GM12878 (cell line): Measurements from ENCODE around the gene MVB12B.

Source experiments
- BACH1 ChIP-seq: fragments of 450-650 bp; IDR thresholded peaks from 2 replicates; pipeline ENCODE4 v1.6.1; 2017; ENCODE audit warnings: mild to moderate bottlenecking, borderline replicate concordance
- EP300 ChIP-seq, 2 experiments: fragments of 150-350 bp in 1 of 2; IDR thresholded peaks; 2 replicates each; pipeline ENCODE4 v1.6.1; 2011 to 2012; ENCODE audit warnings: low read depth in 2 of 2, low read length in 2 of 2, borderline replicate concordance in 1 of 2, improper control_type of control experiment in 1 of 2, inconsistent platforms in 1 of 2; ENCODE audit not compliant: control insufficient read depth in 1 of 2
- ETV6 ChIP-seq, 2 experiments: fragments of 450-650 bp in 1 of 2; IDR thresholded peaks in 1 of 2; conservative IDR thresholded peaks in 1 of 2; 2 replicates each; pipeline ENCODE4 v1.6.1; 2014; ENCODE audit warnings: antibody characterized with exemption in 1 of 2, borderline replicate concordance in 1 of 2, low read depth in 1 of 2, mild to moderate bottlenecking in 1 of 2, moderate library complexity in 1 of 2
- EZH2 ChIP-seq: IDR thresholded peaks from 2 replicates; pipeline ENCODE4 v1.6.1; 2012; ENCODE audit warnings: low read depth, mild to moderate bottlenecking, control low read depth, inconsistent platforms, low read length, borderline replicate concordance; ENCODE audit not compliant: control insufficient read depth
- YY1 ChIP-seq: IDR thresholded peaks from 2 replicates; pipeline ENCODE4 v1.6.1; 2011; ENCODE audit warnings: low read depth, mild to moderate bottlenecking, low read length
- TF ChIP-seq, protein P1 (sequence below): fragments of 450-650 bp; IDR thresholded peaks from 2 replicates; pipeline ENCODE4 v1.6.1; 2016; ENCODE audit warnings: mild to moderate bottlenecking

DNA sequence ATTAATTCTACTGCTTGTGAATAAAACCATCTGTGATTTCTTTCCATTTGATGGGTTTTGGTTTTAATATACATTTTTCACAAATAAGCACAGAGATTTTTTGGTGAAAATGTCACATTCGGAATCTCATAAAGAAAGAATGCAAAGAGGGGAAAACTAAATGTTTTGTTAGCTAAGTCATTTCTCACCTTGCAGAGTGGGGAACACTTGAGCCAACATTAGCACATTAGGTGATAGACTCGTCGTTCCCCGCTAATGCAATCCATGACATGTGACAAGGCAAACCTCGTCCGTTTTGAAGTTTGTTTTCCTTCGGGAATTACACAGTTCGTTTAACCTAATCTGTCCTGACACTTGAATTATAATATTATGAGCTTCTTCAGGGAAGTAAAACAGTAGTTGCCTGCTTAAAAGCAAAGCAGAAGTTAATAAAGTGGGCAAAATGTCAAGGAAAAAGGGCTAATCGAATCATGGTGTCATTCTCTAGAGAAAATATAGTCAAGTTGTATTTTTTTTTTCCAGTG lies 191.3 kb downstream of the MVB12B start:
- TF ChIP-seq, protein P1, sequence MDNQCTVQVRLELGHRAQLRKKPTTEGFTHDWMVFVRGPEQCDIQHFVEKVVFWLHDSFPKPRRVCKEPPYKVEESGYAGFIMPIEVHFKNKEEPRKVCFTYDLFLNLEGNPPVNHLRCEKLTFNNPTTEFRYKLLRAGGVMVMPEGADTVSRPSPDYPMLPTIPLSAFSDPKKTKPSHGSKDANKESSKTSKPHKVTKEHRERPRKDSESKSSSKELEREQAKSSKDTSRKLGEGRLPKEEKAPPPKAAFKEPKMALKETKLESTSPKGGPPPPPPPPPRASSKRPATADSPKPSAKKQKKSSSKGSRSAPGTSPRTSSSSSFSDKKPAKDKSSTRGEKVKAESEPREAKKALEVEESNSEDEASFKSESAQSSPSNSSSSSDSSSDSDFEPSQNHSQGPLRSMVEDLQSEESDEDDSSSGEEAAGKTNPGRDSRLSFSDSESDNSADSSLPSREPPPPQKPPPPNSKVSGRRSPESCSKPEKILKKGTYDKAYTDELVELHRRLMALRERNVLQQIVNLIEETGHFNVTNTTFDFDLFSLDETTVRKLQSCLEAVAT = no peak
- TF ChIP-seq ETV6 (conservative IDR thresholded peaks at IDR 0.05 in 1 of 2, IDR thresholded peaks at IDR 0.05 in 1 of 2; ENCODE audit: borderline replicate concordance in 1 of 2, low read depth in 1 of 2) (no peak), YY1 (no peak), BACH1 (no peak), EP300 (IDR thresholded peaks at IDR 0.05; ENCODE audit: borderline replicate concordance in 1 of 2, control insufficient read depth in 1 of 2, low read depth in 2 of 2, low read length in 2 of 2) (no peak), EZH2 (no peak)
